ENCODE measurements around the gene CLDN7. TPM values are rescaled to one million over a fixed set of nuclear protein-coding genes. Genes with fewer than 3 reads are reported as not detected.

Gene CLDN7
- total RNA-seq, 2 donors from 2014 or later: 142 to 149 TPM

- no peaks in the 10 kb centered on the region for H3K9me3 ChIP-seq (ENCODE audit: control insufficient read depth, low read length)
- TF ChIP-seq CTCF (conservative IDR thresholded peaks at IDR 0.05): peak; percentile 49
- WGBS, 2 experiments (ENCODE audit: insufficient coverage in 1 of 2, insufficient read length in 1 of 2): 73 to 76% methylated on average over 40 to 42 of the region's 42 CpGs
- no peak overlapping the region for H3K4me3 ChIP-seq (ENCODE audit: low read length)
- Mint-ChIP-seq H3K27ac (no peak overlapping the region), H3K9me3 (no peaks in the 10 kb centered on the region), H3K4me1 (peaks cover 3% of the 10 kb centered on the region), H3K27me3 (ENCODE audit: insufficient read depth) (peaks cover 79% of the 10 kb centered on the region), H3K4me3 (peak overlapping the region; percentile 22), H3K36me3 (ENCODE audit: low read depth) (no peaks in the 10 kb centered on the region)
- no peak overlapping the region for H3K9ac ChIP-seq (ENCODE audit: extremely low read depth, low read length, poor library complexity, severe bottlenecking)
- H3K4me1 ChIP-seq (ENCODE audit: control insufficient read depth, insufficient read depth, low read length): no peaks in the 10 kb centered on the region
- peak; percentile 77 for DNase-seq
- no peak overlapping the region for H3K27ac ChIP-seq (ENCODE audit: low read depth, low read length)
- peaks cover 68% of the 10 kb centered on the region for H3K27me3 ChIP-seq (ENCODE audit: control insufficient read depth, insufficient read depth, low read length, poor library complexity, severe bottlenecking)
- no peaks in the 10 kb centered on the region for H3K36me3 ChIP-seq (ENCODE audit: control insufficient read depth, insufficient read depth, low read length)
These were observed 33.2 kb upstream of the CLDN7 start for GRCh38 chr17:7295230-7296180.

- peak within 1 kb of the TSS; percentile 40 for H3K4me3 Mint-ChIP-seq
- no peak within 1 kb of the TSS for H3K27ac Mint-ChIP-seq
- Histone ChIP-seq H3K27ac (ENCODE audit: low read depth, low read length) (no peak within 1 kb of the TSS), H3K27me3 (ENCODE audit: control insufficient read depth, insufficient read depth, low read length, poor library complexity, severe bottlenecking) (peaks cover 68% of the 10 kb centered on the region), H3K4me1 (ENCODE audit: control insufficient read depth, insufficient read depth, low read length) (no peaks in the 10 kb centered on the region), H3K9ac (ENCODE audit: extremely low read depth, low read length, poor library complexity, severe bottlenecking) (no peak within 1 kb of the TSS), H3K36me3 (ENCODE audit: control insufficient read depth, insufficient read depth, low read length) (no peaks in the 10 kb centered on the region), H3K9me3 (ENCODE audit: control insufficient read depth, low read length) (no peaks in the 10 kb centered on the region), H3K4me3 (ENCODE audit: low read length) (peak within 1 kb of the TSS; percentile 5)
- no peaks in the 10 kb centered on the region for H3K9me3 Mint-ChIP-seq
- TF ChIP-seq CTCF (conservative IDR thresholded peaks at IDR 0.05): no peak
- 3 to 9% methylated on average over 18 to 55 of the region's 57 CpGs for WGBS, 2 experiments (ENCODE audit: insufficient coverage in 1 of 2, insufficient read length in 1 of 2)
- H3K36me3 Mint-ChIP-seq (ENCODE audit: low read depth): no peaks in the 10 kb centered on the region
- peaks cover 3% of the 10 kb centered on the region for H3K4me1 Mint-ChIP-seq
- DNase-seq: peak; percentile 100
- peaks cover 76% of the 10 kb centered on the region for H3K27me3 Mint-ChIP-seq (ENCODE audit: insufficient read depth)
These were observed 32.4 kb upstream of the CLDN7 start, which contains the start of gene YBX2 for GRCh38 chr17:7294614-7295153. TSS of gene YBX2 (minus strand) at chr17:7294639. CDS start at chr17:7294500, 139 bp downstream.

- 3 to 20% methylated on average over 5 to 75 of the region's 75 CpGs for WGBS, 2 experiments (ENCODE audit: insufficient coverage in 1 of 2, insufficient read length in 1 of 2)
- H3K36me3 ChIP-seq (ENCODE audit: control insufficient read depth, insufficient read depth, low read length): no peaks in the 10 kb centered on the region
- H3K4me3 ChIP-seq (ENCODE audit: low read length): peak overlapping the region; percentile 5
- peaks cover 3% of the 10 kb centered on the region for H3K4me1 Mint-ChIP-seq
- H3K36me3 Mint-ChIP-seq (ENCODE audit: low read depth): no peaks in the 10 kb centered on the region
- H3K27me3 Mint-ChIP-seq (ENCODE audit: insufficient read depth): peaks cover 72% of the 10 kb centered on the region
- TF ChIP-seq CTCF (conservative IDR thresholded peaks at IDR 0.05): no peak
- peaks cover 66% of the 10 kb centered on the region for H3K27me3 ChIP-seq (ENCODE audit: control insufficient read depth, insufficient read depth, low read length, poor library complexity, severe bottlenecking)
- no peaks in the 10 kb centered on the region for H3K4me1 ChIP-seq (ENCODE audit: control insufficient read depth, insufficient read depth, low read length)
- no peak overlapping the region for H3K27ac Mint-ChIP-seq
- peak; percentile 95 for DNase-seq
- no peaks in the 10 kb centered on the region for H3K9me3 Mint-ChIP-seq
- H3K9me3 ChIP-seq (ENCODE audit: control insufficient read depth, low read length): no peaks in the 10 kb centered on the region
- no peak overlapping the region for H3K27ac ChIP-seq (ENCODE audit: low read depth, low read length)
- H3K9ac ChIP-seq (ENCODE audit: extremely low read depth, low read length, poor library complexity, severe bottlenecking): no peak overlapping the region
- peak overlapping the region; percentile 40 for H3K4me3 Mint-ChIP-seq
These were observed 31.7 kb upstream of the CLDN7 start for GRCh38 chr17:7293816-7294613.
